WTC11 (cell line): ENCODE measurements around the gene SFT2D2. TPM values are rescaled to one million over a fixed set of nuclear protein-coding genes. Genes with fewer than 3 reads are reported as not detected.

ENCODE experiments used
- ATAC-seq: fragments of 200-7000 bp; cut with Tn5 transposase; 2 replicates; pipeline ENCODE4 v1.10.0; 2021; ENCODE audit warnings: mild to moderate bottlenecking, moderate library complexity
- CTCF ChIA-PET: fragments of 300-600 bp; sonication (Branson Sonifier 250); formaldehyde crosslinking; loops from one replicate; lab custom pipeline; 2021; ENCODE audit warnings: antibody characterized with exemption; lab: Charles Lee
- POLR2A ChIA-PET: fragments of 350-600 bp; sonication (Branson Sonifier 250); formaldehyde crosslinking; loops from one replicate; lab custom pipeline; 2021; ENCODE audit warnings: antibody characterized with exemption; lab: Charles Lee
- DNase-seq: peaks from one replicate; pipeline ENCODE4 v3.0.0; 2021; ENCODE audit warnings: low spot score
- H3K27ac Mint-ChIP-seq: 2 replicates; pipeline ENCODE4 v1.8.0; 2021; ENCODE audit warnings: mixed read lengths
- H3K27me3 Mint-ChIP-seq: 2 replicates; pipeline ENCODE4 v1.8.0; 2021; ENCODE audit warnings: low read depth, mild to moderate bottlenecking, moderate library complexity, mixed read lengths
- H3K36me3 Mint-ChIP-seq: 2 replicates; pipeline ENCODE4 v1.8.0; 2021; ENCODE audit warnings: mixed read lengths
- H3K4me1 Mint-ChIP-seq: 2 replicates; pipeline ENCODE4 v1.8.0; 2022; ENCODE audit warnings: mixed read lengths
- H3K4me3 Mint-ChIP-seq: 2 replicates; pipeline ENCODE4 v1.8.0; 2021; ENCODE audit warnings: mild to moderate bottlenecking, moderate library complexity, mixed read lengths
- H3K9me3 Mint-ChIP-seq: 2 replicates; pipeline ENCODE4 v1.8.0; 2021; ENCODE audit warnings: mixed read lengths
- AFF4 ChIP-seq: sonication (generic); formaldehyde crosslinking; IDR thresholded peaks from 2 replicates; pipeline ENCODE4 v1.8.1; 2023; ENCODE audit warnings: mild to moderate bottlenecking, missing genetic modification reagents, borderline replicate concordance
- ARID4B ChIP-seq: sonication (generic); formaldehyde crosslinking; IDR thresholded peaks from 2 replicates; pipeline ENCODE4 v1.8.0; 2023; ENCODE audit warnings: missing genetic modification reagents, mild to moderate bottlenecking, borderline replicate concordance
- E2F1 ChIP-seq: sonication (generic); formaldehyde crosslinking; IDR thresholded peaks from 2 replicates; pipeline ENCODE4 v1.8.0; 2022; ENCODE audit warnings: mild to moderate bottlenecking, missing genetic modification reagents
- ELF4 ChIP-seq: sonication (generic); formaldehyde crosslinking; IDR thresholded peaks from 2 replicates; pipeline ENCODE4 v1.8.1; 2022; ENCODE audit warnings: low read depth, mild to moderate bottlenecking, moderate library complexity, missing genetic modification reagents
- FOXJ3 ChIP-seq: sonication (generic); formaldehyde crosslinking; IDR thresholded peaks from 2 replicates; pipeline ENCODE4 v1.9.0; 2021; ENCODE audit warnings: missing genetic modification reagents, mild to moderate bottlenecking, borderline replicate concordance
- GTF2I ChIP-seq: fragments of 250-450 bp; sonication (Bioruptor Pico); conservative IDR thresholded peaks from 2 replicates; pipeline ENCODE4 v1.4.0; 2021; ENCODE audit warnings: mild to moderate bottlenecking
- MLX ChIP-seq: sonication (generic); formaldehyde crosslinking; IDR thresholded peaks from 2 replicates; pipeline ENCODE4 v1.8.1; 2023; ENCODE audit warnings: mild to moderate bottlenecking, missing genetic modification reagents, moderate library complexity
- NFATC4 ChIP-seq: fragments of 250-450 bp; sonication (Bioruptor Pico); IDR thresholded peaks from 2 replicates; pipeline ENCODE4 v1.9.0; 2021; ENCODE audit warnings: mild to moderate bottlenecking
- NFE2L1 ChIP-seq: sonication (generic); formaldehyde crosslinking; IDR thresholded peaks from 2 replicates; pipeline ENCODE4 v1.8.1; 2023; ENCODE audit warnings: missing genetic modification reagents
- NR3C1 ChIP-seq: sonication (generic); formaldehyde crosslinking; conservative IDR thresholded peaks from 2 replicates; pipeline ENCODE4 v1.8.1; 2023; ENCODE audit warnings: low read depth, mild to moderate bottlenecking, missing genetic modification reagents
- OVOL2 ChIP-seq: fragments of 250-450 bp; sonication (Bioruptor Pico); IDR thresholded peaks from 2 replicates; pipeline ENCODE4 v1.9.0; 2021; ENCODE audit warnings: mild to moderate bottlenecking, borderline replicate concordance
- PRDM15 ChIP-seq: sonication (generic); formaldehyde crosslinking; IDR thresholded peaks from 2 replicates; pipeline ENCODE4 v1.8.0; 2022; ENCODE audit warnings: missing genetic modification reagents
- PRRX2 ChIP-seq: fragments of 250-450 bp; sonication (Bioruptor Pico); IDR thresholded peaks from 2 replicates; pipeline ENCODE4 v1.8.0; 2021; ENCODE audit warnings: mild to moderate bottlenecking
- SMAD3 ChIP-seq: sonication (generic); formaldehyde crosslinking; IDR thresholded peaks from 2 replicates; pipeline ENCODE4 v1.8.0; 2022; ENCODE audit warnings: missing genetic modification reagents, mild to moderate bottlenecking, borderline replicate concordance
- TEAD1 ChIP-seq: sonication (generic); formaldehyde crosslinking; IDR thresholded peaks from 2 replicates; pipeline ENCODE4 v1.8.0; 2022; ENCODE audit warnings: mild to moderate bottlenecking, missing genetic modification reagents
- ZBTB21 ChIP-seq: sonication (generic); formaldehyde crosslinking; IDR thresholded peaks from 2 replicates; pipeline ENCODE4 v1.8.1; 2023; ENCODE audit warnings: mild to moderate bottlenecking, missing genetic modification reagents, borderline replicate concordance
- ZNF281 ChIP-seq: sonication (generic); formaldehyde crosslinking; IDR thresholded peaks from 2 replicates; pipeline ENCODE4 v1.8.0; 2023; ENCODE audit warnings: mild to moderate bottlenecking, missing genetic modification reagents
- ZNF416 ChIP-seq: fragments of 250-450 bp; sonication (Bioruptor Pico); IDR thresholded peaks from 2 replicates; pipeline ENCODE4 v1.9.0; 2021; ENCODE audit warnings: mild to moderate bottlenecking, inconsistent platforms
- total RNA-seq: library from RNA; stranded (reverse); gene quantifications from 3 replicates; pipeline ENCODE4 v1.2.3, GENCODE V29; 2021

SFT2D2 gene
- total RNA-seq, 1 experiment from 2014 or later: 23.2 TPM

GRCh38 chr1:168213349-168213748 lies 12.5 kb upstream of the SFT2D2 start:
- Mint-ChIP-seq H3K27ac (no peak overlapping the region), H3K27me3 (no peaks in the 10 kb centered on the region; the same call in 1 of the 2 replicates), H3K4me1 (peaks cover 16% of the 10 kb centered on the region), H3K36me3 (peaks cover 23% of the 10 kb centered on the region), H3K4me3 (no peak overlapping the region), H3K9me3 (peaks cover 44% of the 10 kb centered on the region)
- CTCF ChIA-PET: no interaction called here
- no peak for ATAC-seq
- TF ChIP-seq ZNF416 (peak; percentile 80; the same call in 1 of the 2 replicates), TEAD1 (CRISPR knock-in tag) (no peak)
- DNase-seq: no peak
- POLR2A ChIA-PET: no interaction called here

GRCh38 chr1:168216171-168216570 lies 9.6 kb upstream of the SFT2D2 start:
- CTCF ChIA-PET: no interaction called here
- Mint-ChIP-seq H3K4me3 (no peak overlapping the region), H3K4me1 (peaks cover 24% of the 10 kb centered on the region), H3K27me3 (no peaks in the 10 kb centered on the region; the same call in 1 of the 2 replicates), H3K9me3 (peaks cover 27% of the 10 kb centered on the region), H3K36me3 (peaks cover 12% of the 10 kb centered on the region), H3K27ac (no peak overlapping the region)
- DNase-seq (no peak), ATAC-seq (no peak)
- POLR2A ChIA-PET: no interaction called here
- TF ChIP-seq GTF2I (CRISPR knock-in tag) (no peak), ARID4B (CRISPR knock-in tag) (no peak), NFATC4 (CRISPR knock-in tag) (no peak), PRDM15 (CRISPR knock-in tag) (no peak), ELF4 (no peak), ZNF416 (no peak), OVOL2 (CRISPR knock-in tag) (no peak), AFF4 (no peak), E2F1 (CRISPR knock-in tag) (no peak), NFE2L1 (no peak), PRRX2 (CRISPR knock-in tag) (no peak), FOXJ3 (CRISPR knock-in tag) (no peak), ZBTB21 (CRISPR knock-in tag) (no peak), MLX (CRISPR knock-in tag) (no peak), SMAD3 (CRISPR knock-in tag) (no peak), ZNF281 (no peak), NR3C1 (CRISPR knock-in tag) (no peak)
